Suprapubic skin (tissue), 4 donors: ENCODE data around the gene LRBA.

Source experiments
- EP300 ChIP-seq: sonication (generic); formaldehyde crosslinking; IDR thresholded peaks from one replicate; pipeline ENCODE4 v1.6.1; 2017; ENCODE audit warnings: antibody characterized with exemption
- POLR2A ChIP-seq, 2 donors: fragments of 450-650 bp; IDR thresholded peaks; one replicate each; pipeline ENCODE4 v1.6.1; 2017; ENCODE audit warnings: antibody characterized with exemption in 2 of 2, mild to moderate bottlenecking in 2 of 2, moderate library complexity in 2 of 2
- POLR2AphosphoS5 ChIP-seq, 3 donors: sonication (generic); formaldehyde crosslinking; IDR thresholded peaks; one replicate each; pipeline ENCODE4 v1.6.1; 2017; ENCODE audit warnings: antibody characterized with exemption in 3 of 3
- TF ChIP-seq, protein P1 (sequence below), 2 donors: fragments of 200-600 bp in 1 of 2; fragments of 450-650 bp in 1 of 2; sonication (generic) in 1 of 2; IDR thresholded peaks; one replicate each; pipeline ENCODE4 v1.5.1; 2016 to 2019; ENCODE audit warnings: antibody characterized with exemption in 2 of 2, mild to moderate bottlenecking in 1 of 2, moderate library complexity in 1 of 2

DNA sequence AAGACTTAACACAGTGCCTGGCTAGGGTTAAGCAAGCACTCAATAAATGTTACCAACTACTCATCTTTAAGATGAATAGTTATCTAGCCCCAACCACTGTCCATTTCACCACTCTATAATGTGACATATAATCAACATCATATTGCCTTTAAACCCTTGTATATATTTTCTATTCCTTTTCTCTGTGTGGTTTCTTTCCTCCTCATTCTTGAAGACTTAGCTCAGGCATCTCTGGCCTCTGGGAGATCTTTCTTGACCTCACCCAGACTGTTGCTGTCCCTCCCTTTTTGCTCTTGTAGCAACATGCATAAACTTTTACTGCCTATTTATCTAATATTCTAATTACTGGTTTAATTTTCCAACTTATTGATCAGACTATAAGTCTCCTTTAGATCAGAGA, 683.0 kb downstream of the LRBA start:
- TF ChIP-seq, protein P1, sequence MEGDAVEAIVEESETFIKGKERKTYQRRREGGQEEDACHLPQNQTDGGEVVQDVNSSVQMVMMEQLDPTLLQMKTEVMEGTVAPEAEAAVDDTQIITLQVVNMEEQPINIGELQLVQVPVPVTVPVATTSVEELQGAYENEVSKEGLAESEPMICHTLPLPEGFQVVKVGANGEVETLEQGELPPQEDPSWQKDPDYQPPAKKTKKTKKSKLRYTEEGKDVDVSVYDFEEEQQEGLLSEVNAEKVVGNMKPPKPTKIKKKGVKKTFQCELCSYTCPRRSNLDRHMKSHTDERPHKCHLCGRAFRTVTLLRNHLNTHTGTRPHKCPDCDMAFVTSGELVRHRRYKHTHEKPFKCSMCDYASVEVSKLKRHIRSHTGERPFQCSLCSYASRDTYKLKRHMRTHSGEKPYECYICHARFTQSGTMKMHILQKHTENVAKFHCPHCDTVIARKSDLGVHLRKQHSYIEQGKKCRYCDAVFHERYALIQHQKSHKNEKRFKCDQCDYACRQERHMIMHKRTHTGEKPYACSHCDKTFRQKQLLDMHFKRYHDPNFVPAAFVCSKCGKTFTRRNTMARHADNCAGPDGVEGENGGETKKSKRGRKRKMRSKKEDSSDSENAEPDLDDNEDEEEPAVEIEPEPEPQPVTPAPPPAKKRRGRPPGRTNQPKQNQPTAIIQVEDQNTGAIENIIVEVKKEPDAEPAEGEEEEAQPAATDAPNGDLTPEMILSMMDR (IDR thresholded peaks at IDR 0.05), result no peak
- TF ChIP-seq POLR2A (IDR thresholded peaks at IDR 0.05) (no peak), EP300 (no peak), POLR2AphosphoS5 (IDR thresholded peaks at IDR 0.05) (no peak)
